WI38 (cell line): ENCODE results near the gene KCNN3.

Experiments
- H3K4me3 ChIP-seq: 2 replicates; pipeline ENCODE4 v1.5.1; 2011; ENCODE audit warnings: low read depth, mild to moderate bottlenecking, control low read depth, low read length
- TF ChIP-seq, protein P1 (sequence below): IDR thresholded peaks from 2 replicates; pipeline ENCODE4 v1.5.1; 2012; ENCODE audit warnings: low read depth, mild to moderate bottlenecking, control low read depth, low read length

KCNN3 gene

DNA sequence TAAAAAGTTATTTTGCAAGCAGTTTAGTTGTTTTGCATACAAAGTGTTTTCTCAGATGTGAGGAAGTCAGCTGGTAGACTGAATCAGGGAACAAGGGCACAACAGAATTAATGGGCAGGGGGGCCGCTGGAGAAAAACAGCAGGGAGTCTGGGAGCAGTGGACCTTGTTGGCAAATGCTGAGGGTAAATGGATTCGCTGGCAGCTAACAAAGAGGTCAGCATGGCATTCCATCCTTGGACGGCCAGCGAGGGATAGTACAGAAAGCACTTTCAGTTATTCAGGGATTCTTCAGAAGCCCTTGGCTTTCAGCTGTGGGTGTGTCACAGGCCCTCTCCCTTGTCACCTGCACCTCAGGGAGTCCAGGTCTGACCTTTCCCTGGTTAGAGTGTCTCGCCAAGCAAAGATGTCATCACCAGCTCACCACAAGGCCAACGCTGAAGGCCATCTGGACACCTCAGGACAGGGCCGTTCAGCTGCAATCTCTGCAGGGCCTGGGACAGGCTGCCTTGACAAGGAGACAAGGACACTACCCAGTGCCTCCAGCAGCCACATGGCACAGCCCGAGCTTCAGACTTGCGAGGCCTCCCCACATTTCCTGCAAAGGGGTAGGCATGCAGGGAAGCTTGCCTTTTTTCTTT is 90.4 kb downstream of the KCNN3 start:
- no peak overlapping the region for H3K4me3 ChIP-seq
- TF ChIP-seq, protein P1, sequence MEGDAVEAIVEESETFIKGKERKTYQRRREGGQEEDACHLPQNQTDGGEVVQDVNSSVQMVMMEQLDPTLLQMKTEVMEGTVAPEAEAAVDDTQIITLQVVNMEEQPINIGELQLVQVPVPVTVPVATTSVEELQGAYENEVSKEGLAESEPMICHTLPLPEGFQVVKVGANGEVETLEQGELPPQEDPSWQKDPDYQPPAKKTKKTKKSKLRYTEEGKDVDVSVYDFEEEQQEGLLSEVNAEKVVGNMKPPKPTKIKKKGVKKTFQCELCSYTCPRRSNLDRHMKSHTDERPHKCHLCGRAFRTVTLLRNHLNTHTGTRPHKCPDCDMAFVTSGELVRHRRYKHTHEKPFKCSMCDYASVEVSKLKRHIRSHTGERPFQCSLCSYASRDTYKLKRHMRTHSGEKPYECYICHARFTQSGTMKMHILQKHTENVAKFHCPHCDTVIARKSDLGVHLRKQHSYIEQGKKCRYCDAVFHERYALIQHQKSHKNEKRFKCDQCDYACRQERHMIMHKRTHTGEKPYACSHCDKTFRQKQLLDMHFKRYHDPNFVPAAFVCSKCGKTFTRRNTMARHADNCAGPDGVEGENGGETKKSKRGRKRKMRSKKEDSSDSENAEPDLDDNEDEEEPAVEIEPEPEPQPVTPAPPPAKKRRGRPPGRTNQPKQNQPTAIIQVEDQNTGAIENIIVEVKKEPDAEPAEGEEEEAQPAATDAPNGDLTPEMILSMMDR, result no peak

- no peak overlapping the region for H3K4me3 ChIP-seq
- TF ChIP-seq, protein P1, result no peak
These were observed 91.1 kb downstream of the KCNN3 start for GRCh38 chr1:154778944-154779343.

GRCh38 chr1:154778275-154778674 is 91.8 kb downstream of the KCNN3 start:
- H3K4me3 ChIP-seq, result no peak overlapping the region
- TF ChIP-seq, protein P1, result no peak

- no peak overlapping the region for H3K4me3 ChIP-seq
- TF ChIP-seq, protein P1, result no peak
These were observed 92.3 kb downstream of the KCNN3 start for GRCh38 chr1:154777781-154778180.

DNA sequence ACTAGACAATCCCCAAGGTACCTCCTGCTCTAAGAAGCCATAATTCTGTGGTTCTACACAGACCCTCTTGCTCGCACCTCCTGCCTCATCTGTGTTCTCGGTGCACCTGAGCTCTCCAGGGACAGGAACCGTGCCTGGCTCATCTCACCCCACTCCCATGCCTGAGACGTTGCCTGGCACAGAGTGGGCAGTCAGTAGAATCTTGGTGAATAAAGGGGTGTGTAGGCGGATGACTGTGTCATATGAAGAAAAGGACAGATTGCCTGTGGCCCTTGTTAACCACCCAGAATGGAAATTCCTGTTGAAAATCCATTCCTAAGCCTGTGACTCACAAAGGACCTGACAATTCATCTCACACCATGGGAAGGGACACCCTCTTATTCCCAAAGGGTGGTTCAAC is 92.9 kb downstream of the KCNN3 start:
- no peak overlapping the region for H3K4me3 ChIP-seq
- TF ChIP-seq, protein P1, result no peak

- TF ChIP-seq, protein P1, result no peak
These were observed 94.2 kb downstream of the KCNN3 start for GRCh38 chr1:154775621-154776605.

More at GRCh38 chr1:154775621-154776605, 94.2 kb downstream of the KCNN3 start:
- H3K4me3 ChIP-seq, result no peak overlapping the region
